ENCODE data around the gene DCAF11. TPM values are rescaled to one million over a fixed set of nuclear protein-coding genes. Genes with fewer than 3 reads are reported as not detected.

Gene DCAF11
- total RNA-seq, 1 donor from 2014 or later = 84.3 TPM

DNA sequence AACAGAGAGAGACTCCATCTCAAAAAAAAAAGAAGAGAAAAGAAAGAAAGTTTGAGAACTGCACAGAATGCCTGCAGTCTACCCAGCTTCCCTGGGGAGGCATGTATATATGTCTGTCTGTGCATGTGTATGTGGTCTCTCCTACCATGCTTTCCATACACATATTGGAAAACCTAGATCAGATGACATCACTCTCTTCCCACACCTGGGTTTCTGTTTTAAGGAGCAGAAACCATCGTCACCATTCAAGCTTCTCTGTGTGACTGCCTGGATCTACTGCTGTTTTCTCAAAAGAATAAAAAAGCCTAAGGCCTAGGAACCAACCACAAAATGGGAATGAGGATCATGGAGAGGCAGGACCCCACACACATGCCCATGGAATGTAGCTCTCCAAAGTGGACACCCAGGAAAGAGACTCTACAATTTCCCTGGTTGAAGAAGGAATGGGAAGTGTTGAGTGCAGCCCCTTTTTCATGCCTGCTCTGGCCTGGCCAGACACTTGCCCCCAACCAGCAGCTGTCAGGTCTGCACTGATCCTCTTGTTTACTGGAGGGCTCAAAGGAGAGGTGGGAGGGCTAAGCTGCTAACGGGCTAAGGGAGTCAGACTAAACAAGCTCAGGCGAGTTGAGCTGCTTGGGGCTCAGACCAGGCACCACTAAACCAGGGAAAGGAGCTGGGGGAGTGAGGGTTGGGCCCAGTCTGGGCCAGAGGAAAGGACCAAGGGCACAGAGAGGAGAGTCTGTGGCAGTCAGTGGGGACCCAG lies 28.2 kb upstream of the DCAF11 start:
- Mint-ChIP-seq H3K27me3 (no peaks in the 10 kb centered on the region), H3K4me3 (no peak overlapping the region), H3K4me1 (peaks cover 13% of the 10 kb centered on the region), H3K36me3 (ENCODE audit: low read depth) (no peaks in the 10 kb centered on the region), H3K27ac (no peak overlapping the region), H3K9me3 (no peaks in the 10 kb centered on the region)
- ChIA-PET POLR2A (interaction anchor here (0.9 to 1.3 kb wide), 3 partner anchors 9 to 55 kb away, joined by 3 to 4 read pairs (median 3); partner anchors contain the start of gene EMC9), CTCF (interaction anchor here (1.6 kb wide), 1 partner anchor 28 kb away, joined by 6 read pairs; no protein-coding TSS in a partner anchor)
- ATAC-seq (ENCODE audit: low read depth) (no peak), DNase-seq (no peak)
- TF ChIP-seq, protein P1, sequence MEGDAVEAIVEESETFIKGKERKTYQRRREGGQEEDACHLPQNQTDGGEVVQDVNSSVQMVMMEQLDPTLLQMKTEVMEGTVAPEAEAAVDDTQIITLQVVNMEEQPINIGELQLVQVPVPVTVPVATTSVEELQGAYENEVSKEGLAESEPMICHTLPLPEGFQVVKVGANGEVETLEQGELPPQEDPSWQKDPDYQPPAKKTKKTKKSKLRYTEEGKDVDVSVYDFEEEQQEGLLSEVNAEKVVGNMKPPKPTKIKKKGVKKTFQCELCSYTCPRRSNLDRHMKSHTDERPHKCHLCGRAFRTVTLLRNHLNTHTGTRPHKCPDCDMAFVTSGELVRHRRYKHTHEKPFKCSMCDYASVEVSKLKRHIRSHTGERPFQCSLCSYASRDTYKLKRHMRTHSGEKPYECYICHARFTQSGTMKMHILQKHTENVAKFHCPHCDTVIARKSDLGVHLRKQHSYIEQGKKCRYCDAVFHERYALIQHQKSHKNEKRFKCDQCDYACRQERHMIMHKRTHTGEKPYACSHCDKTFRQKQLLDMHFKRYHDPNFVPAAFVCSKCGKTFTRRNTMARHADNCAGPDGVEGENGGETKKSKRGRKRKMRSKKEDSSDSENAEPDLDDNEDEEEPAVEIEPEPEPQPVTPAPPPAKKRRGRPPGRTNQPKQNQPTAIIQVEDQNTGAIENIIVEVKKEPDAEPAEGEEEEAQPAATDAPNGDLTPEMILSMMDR (IDR thresholded peaks at IDR 0.05) = no peak
- intact Hi-C loops (cut with micrococcal nuclease) = no loop called here

DNA sequence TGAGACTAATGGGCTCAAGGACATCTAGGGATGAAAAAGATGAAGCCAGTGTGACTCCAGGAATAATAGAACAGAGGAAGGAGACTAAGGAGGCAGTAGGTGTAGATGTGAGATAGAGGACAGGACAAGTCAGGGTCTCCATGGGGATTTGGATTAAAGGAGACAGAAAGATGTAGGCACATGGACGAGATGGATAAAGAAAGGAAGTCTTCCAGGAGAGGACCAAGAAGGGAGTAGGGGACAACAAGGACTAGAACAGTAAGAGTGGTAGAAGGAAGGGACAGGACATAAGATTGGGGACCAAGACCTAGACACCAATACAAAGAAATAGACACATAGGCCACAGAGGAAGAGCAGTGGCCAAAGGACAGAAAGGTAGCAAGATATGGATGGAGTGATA lies 27.6 kb upstream of the DCAF11 start:
- peaks cover 10% of the 10 kb centered on the region for H3K4me1 Mint-ChIP-seq
- no peak for ATAC-seq (ENCODE audit: low read depth)
- no peak for DNase-seq
- CTCF ChIA-PET = no interaction called here
- H3K9me3 Mint-ChIP-seq = no peaks in the 10 kb centered on the region
- no peaks in the 10 kb centered on the region for H3K27me3 Mint-ChIP-seq
- no peak overlapping the region for H3K4me3 Mint-ChIP-seq
- POLR2A ChIA-PET = interaction anchor here (1.3 kb wide), 1 partner anchor 8 kb away, joined by 4 read pairs; no protein-coding TSS in a partner anchor
- H3K27ac Mint-ChIP-seq = no peak overlapping the region
- TF ChIP-seq, protein P1 (IDR thresholded peaks at IDR 0.05) = no peak
- no peaks in the 10 kb centered on the region for H3K36me3 Mint-ChIP-seq (ENCODE audit: low read depth)
- intact Hi-C loops (cut with micrococcal nuclease) = no loop called here

DNA sequence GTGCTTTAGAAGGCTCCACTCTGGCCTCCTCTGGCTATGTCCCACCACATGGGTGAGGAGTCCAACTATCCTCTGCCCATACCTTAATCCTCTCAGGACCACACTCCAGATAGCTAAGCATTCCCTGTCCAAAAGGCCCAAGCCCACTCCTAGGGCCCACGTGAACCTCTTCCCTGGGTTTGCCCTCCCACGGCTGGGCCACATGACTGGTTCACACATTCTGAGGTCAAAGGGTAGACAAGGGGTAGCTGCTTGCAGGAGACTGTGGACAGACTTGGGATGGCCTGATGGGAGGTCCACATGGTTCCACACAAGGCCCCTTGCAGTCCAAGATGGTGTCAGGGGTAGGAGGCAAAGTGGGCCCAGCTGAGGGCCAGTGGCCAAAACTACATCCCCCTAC lies 26.5 kb upstream of the DCAF11 start:
- CTCF ChIA-PET = interaction anchor here (0.7 to 7.9 kb wide), 3 partner anchors 21 to 343 kb away, joined by 3 to 138 read pairs (median 3); no protein-coding TSS in a partner anchor
- H3K9me3 Mint-ChIP-seq = no peaks in the 10 kb centered on the region
- ATAC-seq (ENCODE audit: low read depth) = no peak

DNA sequence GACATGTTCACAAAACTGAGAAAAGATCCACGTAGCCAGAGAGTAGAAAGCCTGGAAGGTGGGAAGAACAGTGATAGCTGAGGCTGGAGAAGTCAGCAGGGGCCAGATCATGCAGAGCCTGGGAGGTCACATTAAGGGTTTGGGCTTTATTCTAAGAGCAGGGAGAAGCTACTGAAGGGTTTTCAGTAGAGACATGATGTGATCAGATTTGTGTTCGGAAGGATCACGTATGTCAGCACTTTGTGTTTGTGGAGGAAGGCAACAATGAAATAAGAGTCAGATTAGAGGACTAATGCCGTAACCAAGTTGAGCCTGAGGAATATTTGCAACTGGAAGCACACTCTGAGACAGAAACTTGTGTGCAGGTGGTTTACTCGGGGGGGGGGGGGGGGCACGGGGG lies 24.7 kb upstream of the DCAF11 start:
- POLR2A ChIA-PET = interaction anchor here (0.6 to 7.4 kb wide), 6 partner anchors 9 to 349 kb away, joined by 3 to 111 read pairs (median 16); partner anchors contain the start of genes DCAF11, NRL and PSME1
- CTCF ChIA-PET = interaction anchor here (0.8 to 7.9 kb wide), 15 partner anchors 9 to 342 kb away, joined by 3 to 138 read pairs (median 9); partner anchors contain the start of genes CARMIL3, CHMP4A, DCAF11 and IRF9
- H3K27ac Mint-ChIP-seq = no peak overlapping the region
- DNase-seq = no peak
- no peaks in the 10 kb centered on the region for H3K27me3 Mint-ChIP-seq
- no peaks in the 10 kb centered on the region for H3K9me3 Mint-ChIP-seq
- ATAC-seq (ENCODE audit: low read depth) = no peak
- H3K36me3 Mint-ChIP-seq (ENCODE audit: low read depth) = peaks cover 4% of the 10 kb centered on the region
- intact Hi-C loops (cut with micrococcal nuclease) = loop anchor here (1.0 to 10.0 kb wide), 8 partner anchors 9 to 535 kb away; partner anchors contain the start of genes IRF9, THTPA and ZFHX2
- H3K4me3 Mint-ChIP-seq = no peak overlapping the region
- TF ChIP-seq, protein P1 (IDR thresholded peaks at IDR 0.05) = no peak
- peaks cover 18% of the 10 kb centered on the region for H3K4me1 Mint-ChIP-seq

More for the DNA sequence above, 26.5 kb upstream of the DCAF11 start:
- no peak overlapping the region for H3K27ac Mint-ChIP-seq
- H3K36me3 Mint-ChIP-seq (ENCODE audit: low read depth) = no peaks in the 10 kb centered on the region
- POLR2A ChIA-PET = no interaction called here
- no peak for DNase-seq
- no peak overlapping the region for H3K4me3 Mint-ChIP-seq
- TF ChIP-seq, protein P1 (IDR thresholded peaks at IDR 0.05) = no peak
- no peaks in the 10 kb centered on the region for H3K27me3 Mint-ChIP-seq
- intact Hi-C loops (cut with micrococcal nuclease) = no loop called here
- H3K4me1 Mint-ChIP-seq = peaks cover 10% of the 10 kb centered on the region

DNA sequence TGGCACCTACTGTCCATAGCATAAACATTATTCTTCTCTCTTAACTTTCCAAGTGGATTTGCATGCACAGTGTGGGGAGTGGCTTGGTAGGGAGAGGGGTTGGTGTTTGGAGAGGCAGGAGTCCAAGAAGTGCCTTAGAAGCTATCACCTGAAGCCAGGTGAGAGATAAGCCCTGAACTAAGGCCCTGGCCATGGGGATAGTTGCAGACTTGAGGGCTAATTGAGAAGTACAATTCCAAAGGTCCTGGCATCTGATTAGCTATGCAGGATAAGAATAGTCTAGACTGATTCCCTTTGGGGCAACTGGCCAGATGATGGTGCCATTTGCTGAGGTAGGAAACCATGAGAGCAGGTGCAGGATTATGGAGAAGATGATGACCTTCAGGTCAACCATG lies 22.5 kb upstream of the DCAF11 start:
- DNase-seq (no peak), ATAC-seq (ENCODE audit: low read depth) (no peak)
- TF ChIP-seq, protein P1 (IDR thresholded peaks at IDR 0.05) = no peak
- peaks cover 31% of the 10 kb centered on the region for H3K4me1 Mint-ChIP-seq
- intact Hi-C loops (cut with micrococcal nuclease) = loop anchor here (10.0 kb wide), 1 partner anchor 537 kb away; the partner anchor contains the start of genes THTPA and ZFHX2
- no peaks in the 10 kb centered on the region for H3K9me3 Mint-ChIP-seq
- H3K27ac Mint-ChIP-seq = peak overlapping the region; percentile 99
- H3K27me3 Mint-ChIP-seq = no peaks in the 10 kb centered on the region
- POLR2A ChIA-PET = interaction anchor here (0.9 to 7.4 kb wide), 8 partner anchors 11 to 150 kb away, joined by 3 to 138 read pairs (median 40); partner anchors contain the start of genes DCAF11, IRF9, NRL and TINF2
- H3K36me3 Mint-ChIP-seq (ENCODE audit: low read depth) = peaks cover 20% of the 10 kb centered on the region
- CTCF ChIA-PET = interaction anchor here (0.8 to 7.9 kb wide), 13 partner anchors 10 to 78 kb away, joined by 3 to 138 read pairs (median 5); partner anchors contain the start of genes CARMIL3, DCAF11, IRF9 and NRL
- H3K4me3 Mint-ChIP-seq = peak overlapping the region; percentile 20
